GM21529 (cell line): ENCODE measurements around the gene SSBP4.

Source experiments
- ATAC-seq: cut with Tn5 transposase; IDR thresholded peaks from one replicate; pipeline ENCODE4 v1.9.1; 2021; ENCODE audit not compliant: unreplicated experiment

SSBP4 gene

DNA sequence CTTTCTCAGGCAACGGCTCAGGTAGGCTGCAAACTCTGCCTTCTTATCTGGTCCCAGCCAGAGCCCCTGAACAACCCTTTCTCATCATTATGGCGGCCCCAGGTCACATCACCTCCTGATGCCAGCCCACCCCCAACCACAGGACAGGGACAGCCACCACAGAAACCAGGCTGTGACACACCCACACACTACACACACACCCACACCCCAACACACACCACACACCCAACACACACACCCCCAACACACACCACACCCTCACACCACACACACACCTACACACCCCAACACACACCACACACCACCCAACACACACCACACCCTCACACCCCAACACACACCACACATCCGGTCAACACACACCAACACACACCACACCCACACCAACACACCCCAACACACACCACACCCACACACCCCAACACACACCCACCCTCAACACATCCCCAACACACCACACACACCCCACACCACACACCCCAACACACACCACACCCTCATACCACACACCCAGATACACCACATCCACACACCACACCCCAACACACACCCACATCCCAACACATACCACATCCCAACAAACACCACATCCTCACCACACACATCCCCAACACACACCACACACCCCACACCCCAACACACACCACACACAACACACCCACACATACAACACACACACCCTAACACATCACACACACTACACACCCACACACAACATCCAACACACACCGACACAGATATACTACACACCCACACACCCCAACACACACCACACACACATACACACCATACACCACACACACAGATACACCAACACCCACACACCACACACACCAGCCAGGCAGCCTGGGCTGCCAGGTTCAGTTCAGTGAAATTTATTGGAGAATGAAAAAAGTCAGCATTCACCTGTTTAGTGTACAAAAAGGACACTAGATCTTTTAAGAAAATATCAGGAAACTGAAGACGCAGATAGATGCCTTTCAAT is 22.9 kb downstream of the SSBP4 start:
- no peak for ATAC-seq

DNA sequence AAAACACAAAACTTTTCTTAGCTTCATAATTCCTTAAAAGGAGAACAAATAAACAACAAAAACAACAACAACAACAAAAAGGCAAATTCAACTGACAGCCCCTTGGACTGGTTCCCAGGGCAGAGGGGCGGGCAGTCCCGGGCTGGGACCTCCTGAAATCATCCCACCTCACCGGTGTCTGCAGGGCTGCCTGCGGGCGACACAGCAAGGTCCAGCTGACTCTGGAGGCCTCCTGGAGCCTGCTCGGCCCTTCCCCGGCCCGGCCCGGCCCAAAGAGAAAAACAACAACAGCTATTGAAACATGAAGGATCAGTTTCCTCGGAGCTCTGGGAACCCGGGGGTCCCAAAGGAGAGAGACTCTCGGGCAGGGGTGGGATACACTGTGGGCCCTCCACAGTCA is 23.7 kb downstream of the SSBP4 start:
- ATAC-seq = no peak

DNA sequence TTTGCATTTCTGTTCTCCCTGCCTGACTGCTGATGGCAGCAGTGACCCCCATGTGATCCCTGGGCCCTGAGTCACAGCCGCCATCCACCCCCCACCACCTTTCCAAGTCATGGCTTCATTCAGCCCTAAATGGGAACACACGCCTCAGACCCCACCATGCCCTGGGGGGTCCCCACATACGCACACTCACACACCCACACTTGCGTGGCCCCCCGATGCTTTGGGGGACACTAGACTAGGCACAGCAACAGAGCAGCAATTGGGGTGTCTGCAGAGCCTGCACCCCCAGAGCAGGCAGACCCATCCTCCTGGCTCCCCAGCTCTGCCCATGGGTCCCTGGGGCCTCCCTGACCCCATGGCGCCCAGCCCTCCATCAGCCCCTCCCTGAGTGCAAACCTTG is 24.2 kb downstream of the SSBP4 start:
- ATAC-seq = no peak

DNA sequence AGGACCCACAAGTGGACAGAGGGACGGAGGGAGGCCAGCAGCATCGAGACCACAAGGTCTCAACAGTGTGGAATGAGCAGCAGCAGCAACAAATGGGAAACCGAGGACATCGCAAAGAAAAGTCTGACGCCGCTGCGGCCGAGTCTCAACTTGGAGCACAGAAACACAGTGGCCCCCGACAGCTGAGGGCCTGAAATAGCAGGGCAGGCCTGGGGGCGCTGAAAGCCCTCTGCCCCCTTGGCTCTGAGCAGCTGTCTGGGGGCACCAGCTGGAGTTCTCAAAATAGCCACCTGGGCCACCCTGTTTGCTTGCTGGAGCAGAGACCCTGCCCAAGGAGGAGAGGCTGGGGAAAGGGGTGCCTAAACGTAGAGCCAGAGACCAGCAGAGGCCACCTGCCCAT is 24.6 kb downstream of the SSBP4 start:
- no peak for ATAC-seq

DNA sequence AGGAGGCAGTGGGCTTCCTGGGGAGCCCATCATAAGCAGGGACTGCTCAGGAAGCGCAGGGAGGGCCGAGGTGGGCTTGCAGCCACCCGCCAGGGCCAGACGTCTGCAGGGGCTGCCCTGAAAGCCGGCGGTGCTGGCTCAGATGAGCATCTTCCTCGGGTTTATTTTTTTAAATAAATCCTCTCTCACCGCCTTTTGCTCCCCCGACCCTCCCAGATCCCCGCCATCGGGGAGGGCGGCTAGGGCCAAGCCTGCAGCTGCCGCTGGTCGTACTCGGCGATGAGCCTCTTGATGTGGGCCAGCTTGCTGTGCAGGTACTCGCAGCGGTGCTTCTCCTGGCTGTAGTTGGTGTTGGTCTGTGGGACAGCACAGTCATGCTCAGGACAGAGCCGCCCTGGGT is 25.3 kb downstream of the SSBP4 start:
- no peak for ATAC-seq

DNA sequence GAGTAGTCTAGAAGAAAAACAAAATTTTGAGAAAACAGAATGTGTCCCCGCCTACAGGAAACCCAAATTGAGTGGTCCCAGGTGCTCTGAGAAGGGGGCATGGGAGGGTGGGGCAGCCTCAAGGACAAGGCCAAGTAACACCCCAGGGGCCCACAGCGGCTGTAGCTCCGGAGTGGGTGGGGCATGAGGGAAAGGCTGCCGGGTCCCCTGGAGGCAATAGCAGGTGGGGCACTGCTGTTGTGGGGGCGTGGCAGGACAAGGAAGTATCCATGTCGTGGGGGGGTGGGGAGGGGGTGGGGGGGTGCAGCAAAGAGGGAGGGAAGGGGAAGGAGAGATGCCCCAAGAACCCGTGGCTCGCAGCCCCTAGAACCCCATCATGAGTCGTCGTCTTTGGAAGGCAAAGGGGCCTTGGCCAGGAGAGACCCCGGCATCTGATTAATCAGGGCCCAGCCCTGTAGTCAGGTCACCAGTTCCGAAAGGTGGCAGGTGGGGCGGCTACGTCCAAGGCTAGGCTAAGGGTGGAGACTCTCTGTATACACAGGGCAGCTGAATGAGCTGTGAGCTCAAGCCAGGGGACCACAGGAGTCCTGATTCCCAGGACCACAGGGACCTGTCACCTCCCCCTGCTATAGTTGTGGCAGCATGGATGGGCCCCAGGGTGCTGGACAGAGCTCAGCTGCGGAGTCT is 26.2 kb downstream of the SSBP4 start:
- ATAC-seq = no peak

DNA sequence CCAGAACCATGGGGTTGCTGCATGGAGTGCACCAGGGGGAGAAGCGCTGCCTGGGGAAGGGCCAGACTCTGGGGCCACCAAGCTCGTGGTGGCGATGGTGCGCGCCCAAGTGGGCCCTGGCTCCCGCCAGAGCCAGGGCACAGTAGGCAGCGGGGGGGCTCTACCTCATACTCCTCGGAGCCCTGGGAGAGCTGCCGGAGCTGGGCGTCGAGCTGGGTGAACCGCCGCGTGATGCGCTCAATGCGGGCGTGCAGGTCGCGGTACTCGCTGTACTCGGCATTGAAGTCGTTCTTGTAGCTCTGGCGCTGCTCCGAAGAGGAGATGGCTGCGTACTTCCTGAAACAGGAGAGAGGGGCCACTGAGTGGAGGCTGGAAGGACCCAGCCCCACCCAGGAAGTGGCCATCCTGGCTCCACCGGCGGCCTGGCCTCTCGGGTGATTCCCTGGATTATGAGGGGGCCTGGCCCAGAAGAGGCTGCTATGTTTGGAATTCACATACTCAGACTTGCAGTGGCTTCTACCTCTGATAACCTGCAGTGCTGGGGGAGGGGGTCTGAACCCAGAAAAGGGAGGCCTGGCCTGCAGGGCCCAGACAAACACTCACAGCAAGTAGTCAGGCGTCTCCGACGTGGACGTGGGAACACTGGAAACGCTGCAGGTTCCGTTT is 27.1 kb downstream of the SSBP4 start:
- no peak for ATAC-seq

DNA sequence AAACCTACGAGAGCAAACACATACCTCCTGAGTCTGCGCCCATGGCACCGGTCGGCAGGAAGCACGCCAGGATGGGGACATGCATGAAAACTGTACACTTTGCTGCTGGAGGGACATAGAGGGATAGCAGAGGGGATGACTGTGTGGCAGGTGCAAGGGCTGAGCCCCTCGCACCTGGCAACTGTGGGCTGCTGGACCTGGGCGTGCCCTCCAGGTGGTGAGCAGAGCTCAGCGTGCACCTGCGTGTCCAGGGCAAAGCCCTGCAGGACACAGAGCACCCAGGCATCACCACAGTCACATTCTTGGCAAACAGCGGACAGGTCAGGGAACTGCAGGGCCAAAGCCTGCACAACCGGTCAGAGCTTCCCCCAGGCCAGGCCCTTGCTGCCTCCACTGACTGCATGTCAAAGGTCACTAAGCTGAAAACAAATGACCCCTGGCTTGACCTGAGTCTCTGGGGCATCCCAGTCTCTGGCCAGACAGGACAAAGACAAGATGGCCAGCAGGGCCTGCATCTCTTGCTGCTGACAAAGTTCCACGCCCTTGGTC is 27.7 kb downstream of the SSBP4 start:
- no peak for ATAC-seq

DNA sequence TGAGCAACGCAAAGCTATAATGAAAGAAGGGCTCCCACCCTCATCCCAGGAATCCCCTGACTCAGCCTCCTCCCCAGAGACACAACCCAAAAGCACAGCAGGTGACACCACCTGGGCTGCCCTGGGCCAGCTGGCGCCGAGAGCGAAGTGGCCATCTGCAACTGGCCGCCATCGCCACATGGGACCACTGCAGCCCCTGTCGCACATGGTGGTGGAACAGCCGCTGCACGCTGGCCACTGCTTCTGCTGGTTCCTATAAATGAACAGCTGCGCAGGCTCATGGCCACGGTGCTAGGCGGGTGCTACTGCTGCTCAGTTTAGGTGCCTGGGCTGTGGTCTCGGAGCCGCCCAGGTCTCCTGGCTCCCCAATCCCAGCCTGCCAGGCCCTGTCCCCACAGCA is 30.4 kb downstream of the SSBP4 start:
- no peak for ATAC-seq

DNA sequence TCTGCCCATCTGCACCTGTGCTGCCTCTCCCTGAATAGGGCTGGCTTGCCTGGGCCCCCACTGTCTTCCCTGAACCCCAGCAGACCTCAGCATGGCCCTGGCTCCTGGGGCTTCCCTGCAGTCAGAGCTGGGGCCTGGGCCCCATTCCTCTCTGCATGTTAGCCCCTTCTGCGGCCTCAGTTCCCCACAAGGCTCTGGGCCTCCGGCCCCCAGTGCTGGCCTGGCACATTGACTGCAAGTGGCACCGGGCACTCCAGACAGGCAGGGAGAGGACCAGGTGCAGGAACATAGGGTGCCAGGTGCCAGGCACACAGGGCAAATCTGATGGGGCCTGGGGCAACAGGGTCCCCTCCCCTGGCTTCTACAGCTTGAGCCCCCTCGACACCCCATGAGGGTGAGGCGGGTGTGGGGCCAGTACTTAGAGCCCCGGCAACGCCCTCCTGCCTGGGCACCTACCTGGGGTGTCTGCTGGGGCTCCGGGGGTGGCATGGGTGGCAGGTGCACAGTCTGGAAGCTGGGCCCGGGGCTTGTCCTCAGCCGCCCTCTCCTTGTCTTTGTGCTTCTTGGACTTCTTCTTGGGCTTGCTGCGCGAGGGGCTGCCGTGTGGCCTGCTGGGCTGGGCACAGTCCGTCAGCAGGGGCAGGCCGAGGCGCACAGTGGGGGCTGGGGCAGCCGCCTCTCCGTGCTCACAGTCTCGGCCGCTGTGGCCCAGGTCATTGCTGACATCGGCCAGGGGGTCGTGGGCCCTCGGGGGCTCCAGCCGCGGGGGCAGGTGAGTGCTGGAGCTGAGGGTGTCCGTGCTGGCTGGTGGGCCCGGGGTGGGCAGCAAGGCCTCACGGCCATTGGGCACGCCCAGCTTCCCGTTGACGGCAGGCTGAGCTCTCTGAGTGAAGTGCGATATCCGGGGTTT is 31.1 kb downstream of the SSBP4 start:
- no peak for ATAC-seq

DNA sequence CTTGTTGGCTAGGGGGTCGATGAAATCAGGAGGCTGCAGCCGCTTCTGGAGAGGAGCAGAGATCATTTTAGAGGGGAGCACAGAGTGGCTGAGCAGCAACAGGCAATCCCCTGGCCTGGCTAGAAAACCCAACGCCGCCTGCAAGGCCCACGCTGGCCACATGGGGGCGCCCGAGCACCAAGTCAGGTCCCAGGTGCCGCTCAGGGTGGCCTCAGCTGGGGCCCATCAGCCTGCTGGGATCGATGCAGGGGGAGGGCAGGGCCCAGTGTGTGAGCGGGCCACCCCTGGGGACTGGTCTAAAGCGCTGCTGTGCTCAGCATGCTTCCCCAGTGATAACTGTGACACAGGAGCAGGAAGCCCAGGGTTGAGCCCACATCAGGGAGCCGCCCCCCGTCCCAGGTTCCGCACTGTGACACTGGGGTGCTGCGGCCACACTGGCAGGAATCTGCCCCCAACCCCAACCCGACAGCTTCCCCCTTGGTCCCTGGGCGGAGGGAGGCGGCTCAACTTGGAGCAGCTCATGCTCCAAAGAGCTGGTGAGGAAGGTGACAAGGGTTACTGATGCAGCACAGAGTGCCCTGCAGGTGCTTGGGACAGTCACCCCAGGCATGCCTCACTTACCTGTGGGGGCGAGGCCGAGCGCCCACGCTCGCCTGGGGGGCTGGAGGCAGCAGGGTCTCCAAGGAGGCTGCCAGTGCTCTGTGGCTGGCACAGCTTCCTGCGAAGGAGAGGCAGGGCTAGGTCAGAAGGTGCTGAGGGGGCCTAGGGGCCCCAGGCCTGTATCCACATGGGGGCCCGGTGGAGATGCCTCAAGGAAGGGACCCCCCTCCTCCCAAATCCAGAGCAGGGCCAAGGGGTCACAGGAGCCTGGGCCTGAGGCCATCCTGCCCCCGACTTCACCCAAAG is 32.0 kb downstream of the SSBP4 start:
- peak; percentile 64 for ATAC-seq

DNA sequence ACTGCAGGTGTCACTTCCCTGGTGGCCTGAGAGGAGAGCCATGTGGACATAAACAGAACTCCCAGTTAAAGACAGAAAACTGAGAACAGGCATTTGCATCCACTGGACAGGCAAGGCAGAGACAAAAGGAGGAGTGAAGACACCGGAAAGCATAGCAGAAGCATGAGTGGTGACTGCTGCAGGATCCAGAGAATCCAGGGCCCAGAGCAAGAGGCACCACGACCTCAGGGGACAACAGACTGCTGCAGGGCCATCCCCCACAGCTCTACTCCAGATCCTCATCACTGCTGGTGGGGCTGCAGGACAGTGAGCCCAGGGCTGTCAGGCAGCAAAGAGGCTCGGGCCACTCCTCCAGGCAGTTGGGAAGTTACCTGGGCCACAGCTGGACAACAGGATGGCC is 33.2 kb downstream of the SSBP4 start:
- ATAC-seq = no peak

DNA sequence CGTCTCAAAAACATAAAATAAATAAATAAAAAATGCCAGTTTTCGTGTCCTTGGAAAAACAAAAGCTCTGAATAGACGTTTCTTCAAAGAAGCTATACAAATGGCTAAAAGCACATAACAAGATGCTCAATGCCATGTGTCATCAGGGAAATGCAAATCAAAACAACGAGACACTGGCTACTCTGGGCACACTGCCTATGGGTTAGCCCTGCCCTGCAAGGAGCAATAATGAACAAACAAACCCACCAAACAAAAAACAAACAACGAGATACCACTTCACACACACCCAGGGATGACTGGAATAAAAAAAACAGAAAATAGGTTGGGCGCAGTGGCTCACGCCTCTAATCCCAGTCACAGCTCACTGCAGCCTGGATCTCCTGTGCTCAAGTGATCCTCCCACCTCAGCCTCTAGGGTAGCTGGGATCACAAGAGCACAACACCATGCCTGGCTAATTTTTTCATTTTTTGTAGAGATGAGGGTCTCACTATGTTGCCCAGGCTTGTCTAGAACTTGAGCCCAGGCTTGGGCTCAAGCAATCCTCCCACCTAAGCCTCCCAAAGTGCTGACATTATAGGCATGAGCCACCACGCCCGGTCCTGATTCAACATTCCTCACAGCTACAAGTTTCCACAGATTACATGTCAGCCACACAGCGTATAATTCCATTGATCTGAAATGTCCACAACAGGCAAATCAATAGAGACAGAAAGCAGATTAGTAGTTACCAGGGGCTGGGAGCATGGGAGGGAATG is 34.2 kb downstream of the SSBP4 start:
- no peak for ATAC-seq

DNA sequence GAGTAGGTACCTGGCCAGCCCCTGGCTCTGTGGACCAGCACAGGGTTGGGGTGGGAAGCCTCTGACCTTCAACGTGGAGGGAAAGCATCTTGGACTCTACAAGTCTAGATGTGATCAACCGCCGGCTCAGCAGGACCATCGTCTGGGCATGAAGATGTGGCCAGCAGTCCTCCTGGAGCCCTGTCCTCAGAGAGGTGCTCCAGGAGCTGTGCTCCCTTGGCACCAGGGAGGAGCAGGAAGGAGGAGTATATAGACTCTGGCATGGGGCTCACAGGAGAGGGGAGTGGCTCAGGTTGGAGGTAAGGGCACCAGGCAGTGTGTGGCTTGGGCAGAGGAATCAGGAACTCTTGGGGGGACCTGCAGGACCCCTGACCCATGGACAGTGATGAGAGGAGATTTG is 37.1 kb downstream of the SSBP4 start:
- no peak for ATAC-seq

DNA sequence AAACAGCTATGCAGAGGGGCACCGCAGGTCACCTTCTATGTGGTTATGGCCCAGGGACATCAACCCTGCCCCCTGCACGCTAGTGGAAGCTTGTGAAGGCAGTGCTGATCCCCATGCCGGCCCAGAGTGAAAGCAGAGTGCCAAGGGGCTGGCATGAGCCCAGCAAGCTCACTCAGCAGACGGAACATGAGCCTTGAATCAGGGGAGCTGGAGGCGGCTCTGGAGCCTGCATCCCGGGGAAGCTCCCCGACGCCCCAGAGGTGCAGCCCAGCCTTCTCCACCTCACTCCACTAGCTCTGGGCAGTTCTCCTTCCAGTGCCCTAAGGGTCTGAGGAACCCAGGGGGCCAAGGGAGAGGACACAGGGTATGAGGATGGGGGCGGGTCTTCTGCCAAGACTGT is 37.8 kb downstream of the SSBP4 start:
- ATAC-seq = no peak

DNA sequence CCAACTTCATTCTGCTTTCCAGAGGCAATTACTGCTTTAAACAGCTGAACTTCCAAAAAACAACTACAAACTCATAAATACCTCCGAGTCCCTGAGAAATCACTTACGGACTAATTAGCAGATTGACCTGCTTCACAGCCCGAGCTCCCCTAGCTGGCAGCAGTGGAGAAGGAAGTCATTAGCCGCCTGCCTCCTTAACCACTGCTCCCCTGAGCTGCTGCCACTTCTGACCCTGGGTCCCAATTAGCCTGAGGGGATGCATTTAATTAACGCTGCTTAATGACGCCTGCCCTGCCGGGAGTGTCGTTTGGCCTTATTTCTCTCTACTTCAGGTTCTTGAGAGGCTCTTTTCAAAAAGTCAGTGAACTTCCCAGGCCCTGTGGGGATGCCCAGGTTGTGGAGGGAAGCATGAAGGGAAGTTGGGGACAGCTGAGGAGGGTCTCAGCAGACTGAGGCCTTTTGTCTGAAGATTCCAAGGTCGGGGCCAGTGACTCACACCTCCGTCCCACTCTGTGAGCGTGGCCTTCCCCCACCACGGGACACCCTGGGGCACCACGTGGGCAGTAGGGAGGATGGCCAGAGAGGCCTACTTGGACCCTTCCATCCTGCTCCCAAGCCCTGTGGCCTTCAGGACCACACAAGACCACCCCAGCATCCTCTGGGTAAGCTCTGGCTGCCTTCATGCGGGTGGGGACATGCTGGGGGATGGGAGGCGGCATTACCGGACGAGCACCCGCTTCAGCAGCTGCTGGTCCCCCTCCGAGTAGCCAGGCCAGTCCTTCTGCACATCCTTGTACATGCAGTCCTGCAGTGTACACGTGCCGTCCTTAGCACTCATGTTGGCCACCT is 38.5 kb downstream of the SSBP4 start:
- no peak for ATAC-seq

DNA sequence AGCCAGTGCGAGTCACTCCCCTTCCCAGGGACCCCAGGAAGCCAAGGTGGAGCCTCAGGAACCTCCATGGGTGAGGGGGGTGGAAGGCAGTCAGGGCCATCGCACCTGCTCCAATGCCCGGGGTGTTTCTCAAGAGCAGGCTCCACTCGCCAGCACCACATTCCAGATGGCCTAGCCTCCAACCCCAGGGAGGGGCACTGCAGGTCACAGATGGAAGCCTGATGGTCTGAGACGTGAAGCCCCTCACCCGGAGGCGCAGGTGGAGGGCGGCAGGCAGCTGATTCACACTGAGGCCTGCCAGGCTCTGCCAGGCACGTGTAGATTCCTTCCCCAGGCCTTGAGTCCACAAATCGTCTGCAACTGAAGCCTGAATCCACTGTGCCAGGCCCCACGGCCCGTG is 41.7 kb downstream of the SSBP4 start:
- ATAC-seq = no peak

DNA sequence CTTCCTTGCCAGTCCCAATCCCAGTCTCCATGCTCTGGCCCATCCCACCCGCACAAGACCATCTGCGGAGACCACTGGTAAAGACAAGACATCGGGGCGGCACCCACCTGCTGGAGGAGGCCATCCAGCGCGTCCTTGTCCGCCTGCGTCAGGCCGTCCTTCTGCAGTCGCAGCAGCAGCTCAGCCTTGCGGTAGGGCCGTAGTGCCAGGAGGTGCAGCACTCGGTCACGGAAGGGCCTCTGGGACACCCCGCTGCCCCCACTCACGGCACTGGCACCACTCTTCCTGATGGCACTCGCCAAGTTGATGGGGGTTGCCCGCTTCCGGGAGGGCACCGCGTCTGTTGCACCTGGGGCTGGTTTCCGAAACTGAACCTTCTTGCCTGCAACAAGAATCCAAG is 42.3 kb downstream of the SSBP4 start:
- ATAC-seq = no peak
